Naive B cell (primary cell): ENCODE measurements around the gene ZBTB49. TPM values are rescaled to one million over a fixed set of nuclear protein-coding genes. Genes with fewer than 3 reads are reported as not detected.

Source experiments
- ATAC-seq, 2 donors: fragments of 150-1000 bp; cut with Tn5 transposase; 2 replicates each; pipeline ENCODE4 v1.10.0; 2021; ENCODE audit warnings: low read depth in 2 of 2, mild to moderate bottlenecking in 2 of 2, moderate library complexity in 2 of 2
- DNase-seq: peaks from one replicate; pipeline ENCODE4 v3.0.0; 2022
- H3K27ac Mint-ChIP-seq, 6 donors: one replicate each; pipeline ENCODE4 v1.8.0; 2020 to 2022; ENCODE audit warnings: mild to moderate bottlenecking in 6 of 6, mixed read lengths in 6 of 6, moderate library complexity in 5 of 6, inconsistent platforms in 2 of 6
- H3K27me3 Mint-ChIP-seq, 3 donors: one replicate each; pipeline ENCODE4 v1.8.0; 2021 to 2022; ENCODE audit warnings: mixed read lengths in 3 of 3, mild to moderate bottlenecking in 1 of 3
- H3K36me3 Mint-ChIP-seq, 2 donors: one replicate each; pipeline ENCODE4 v1.8.0; 2020 to 2022; ENCODE audit warnings: mixed read lengths in 2 of 2, inconsistent platforms in 1 of 2, mild to moderate bottlenecking in 1 of 2
- H3K4me1 Mint-ChIP-seq, 3 donors: one replicate each; pipeline ENCODE4 v1.8.0; 2020 to 2022; ENCODE audit warnings: mixed read lengths in 3 of 3, inconsistent platforms in 1 of 3, mild to moderate bottlenecking in 1 of 3, moderate library complexity in 1 of 3
- H3K4me3 Mint-ChIP-seq, 8 donors: one replicate each; pipeline ENCODE4 v1.8.0; 2020 to 2022; ENCODE audit warnings: mild to moderate bottlenecking in 8 of 8, mixed read lengths in 8 of 8, moderate library complexity in 8 of 8, inconsistent platforms in 2 of 8
- H3K9me3 Mint-ChIP-seq, 7 donors: one replicate each; pipeline ENCODE4 v1.8.0; 2020 to 2022; ENCODE audit warnings: mixed read lengths in 7 of 7, mild to moderate bottlenecking in 5 of 7, inconsistent platforms in 2 of 7, moderate library complexity in 1 of 7
- polyA plus RNA-seq, 6 donors: library from polyadenylated mRNA; unstranded; fragments of 300-500 nt; fragmentation: Illumina TruSeq; gene quantifications; one replicate each; pipeline ENCODE4 v1.2.3, GENCODE V29; 2021; ENCODE audit warnings: low read depth in 6 of 6

Gene ZBTB49
- polyA plus RNA-seq, 6 donors from 2014 or later, result 3.3 to 10.6 (median 4.8) TPM

DNA sequence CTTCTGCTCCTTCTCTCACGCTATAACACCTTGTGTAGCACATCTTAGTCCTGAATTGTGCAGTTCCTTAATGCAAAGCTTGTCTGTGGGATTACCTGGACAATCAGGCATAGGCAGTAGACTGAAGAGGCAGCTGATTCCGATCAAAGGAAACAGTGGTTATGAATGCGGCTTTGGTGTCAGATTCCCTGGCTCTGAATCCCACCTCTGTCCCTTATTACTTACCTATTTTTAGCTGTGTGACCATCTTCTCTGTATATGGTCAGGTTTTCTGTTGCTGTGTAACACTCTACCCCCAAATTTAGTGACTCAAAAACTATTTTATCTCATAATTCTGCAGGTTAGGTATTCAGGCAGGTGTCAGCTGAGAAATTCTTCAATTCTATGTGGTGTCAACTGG is 3.2 kb downstream of the ZBTB49 start:
- Mint-ChIP-seq H3K4me1 (peaks cover 39 to 53% (median 45%) of the 10 kb centered on the region in 3 donors), H3K27ac (no peak overlapping the region), H3K9me3 (peaks cover 3 to 12% (median 7%) of the 10 kb centered on the region in 7 donors), H3K36me3 (peaks cover 11% of the 10 kb centered on the region in 2 donors), H3K4me3 (peak overlapping the region in 1 of 8 donors; percentile 99), H3K27me3 (no peaks in the 10 kb centered on the region)
- no peak for DNase-seq
- ATAC-seq, result no peak

DNA sequence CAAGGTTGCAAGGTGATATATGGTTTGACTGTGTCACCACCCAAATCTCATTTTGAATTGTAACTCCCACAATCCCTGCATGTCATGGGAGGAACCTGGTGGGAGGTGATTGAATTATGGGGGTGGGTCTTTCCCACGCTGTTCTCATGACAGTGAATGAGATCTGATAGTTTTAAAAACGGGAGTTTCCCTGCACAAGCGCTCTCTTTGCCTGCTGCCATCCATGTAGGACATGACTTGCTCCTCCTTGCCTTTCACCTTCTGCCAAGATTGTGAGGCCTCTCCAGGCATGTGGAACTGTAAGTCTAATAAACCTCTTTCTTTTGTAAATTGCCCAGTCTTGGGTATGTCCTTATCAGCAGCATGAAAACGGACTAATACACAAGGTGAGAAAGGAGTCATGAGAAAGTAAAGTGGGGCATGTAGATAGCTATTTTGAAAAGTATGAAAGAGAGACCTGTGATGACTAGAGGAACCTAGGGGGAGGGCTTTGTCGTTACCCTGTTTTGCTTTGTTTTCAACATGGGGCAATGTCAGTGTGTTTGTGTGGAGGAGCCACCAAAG is 6.3 kb downstream of the ZBTB49 start:
- Mint-ChIP-seq H3K4me1 (peaks cover 25 to 37% (median 26%) of the 10 kb centered on the region in 3 donors), H3K36me3 (peaks cover 11 to 16% of the 10 kb centered on the region in 2 donors), H3K4me3 (peak overlapping the region in 1 of 8 donors; percentile 30), H3K27me3 (no peaks in the 10 kb centered on the region), H3K27ac (peak overlapping the region in 2 of 6 donors; percentile 71 to 83), H3K9me3 (peaks cover 3 to 12% (median 7%) of the 10 kb centered on the region in 7 donors)
- no peak for DNase-seq
- no peak for ATAC-seq

DNA sequence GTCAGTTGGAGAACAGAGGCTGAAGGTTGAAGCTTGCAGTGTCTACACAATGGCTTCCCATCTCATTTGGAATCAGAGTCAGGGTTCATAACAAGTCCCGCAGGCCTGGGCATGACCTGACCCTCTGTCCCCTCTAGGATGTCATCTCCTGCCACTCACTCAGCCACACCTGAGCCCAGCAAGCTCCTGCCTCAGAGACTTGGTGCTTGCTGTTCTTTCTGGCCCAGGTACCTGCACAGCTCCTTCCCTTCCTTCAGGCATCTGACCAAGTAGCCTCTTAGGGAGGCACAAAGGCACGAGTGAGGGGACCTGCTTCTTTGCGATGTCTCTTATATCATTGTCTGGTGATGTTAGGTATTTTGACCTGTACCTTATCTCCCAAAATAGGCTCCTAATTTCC is 9.0 kb downstream of the ZBTB49 start:
- Mint-ChIP-seq H3K27me3 (no peaks in the 10 kb centered on the region), H3K9me3 (peaks cover 3 to 12% (median 7%) of the 10 kb centered on the region in 7 donors), H3K4me3 (no peak overlapping the region), H3K27ac (peak overlapping the region in 2 of 6 donors; percentile 30 to 85), H3K4me1 (peaks cover 12 to 32% (median 22%) of the 10 kb centered on the region in 3 donors), H3K36me3 (peaks cover 22 to 29% of the 10 kb centered on the region in 2 donors)
- ATAC-seq (no peak), DNase-seq (no peak)

DNA sequence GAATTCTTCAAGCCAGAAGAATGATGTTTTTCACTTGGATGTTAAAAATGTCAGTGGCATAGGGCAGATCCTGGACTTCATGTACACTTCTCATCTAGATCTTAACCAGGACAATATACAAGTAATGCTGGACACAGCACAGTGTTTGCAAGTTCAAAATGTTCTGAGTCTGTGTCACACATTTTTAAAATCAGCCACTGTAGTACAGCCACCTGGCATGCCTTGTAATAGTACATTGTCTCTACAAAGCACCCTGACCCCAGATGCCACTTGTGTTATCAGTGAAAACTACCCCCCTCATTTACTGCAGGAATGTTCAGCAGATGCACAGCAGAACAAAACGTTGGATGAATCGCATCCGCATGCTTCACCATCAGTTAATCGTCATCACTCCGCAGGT is 11.9 kb downstream of the ZBTB49 start:
- H3K36me3 Mint-ChIP-seq, result peaks cover 14 to 21% of the 10 kb centered on the region in 2 donors
- H3K27ac Mint-ChIP-seq, result peak overlapping the region in 1 of 6 donors; percentile 65
- ATAC-seq (no peak), DNase-seq (no peak)
- H3K27me3 Mint-ChIP-seq, result no peaks in the 10 kb centered on the region
- no peaks in the 10 kb centered on the region for H3K9me3 Mint-ChIP-seq
- H3K4me1 Mint-ChIP-seq, result peaks cover 6 to 22% (median 9%) of the 10 kb centered on the region in 3 donors
- H3K4me3 Mint-ChIP-seq, result no peak overlapping the region

DNA sequence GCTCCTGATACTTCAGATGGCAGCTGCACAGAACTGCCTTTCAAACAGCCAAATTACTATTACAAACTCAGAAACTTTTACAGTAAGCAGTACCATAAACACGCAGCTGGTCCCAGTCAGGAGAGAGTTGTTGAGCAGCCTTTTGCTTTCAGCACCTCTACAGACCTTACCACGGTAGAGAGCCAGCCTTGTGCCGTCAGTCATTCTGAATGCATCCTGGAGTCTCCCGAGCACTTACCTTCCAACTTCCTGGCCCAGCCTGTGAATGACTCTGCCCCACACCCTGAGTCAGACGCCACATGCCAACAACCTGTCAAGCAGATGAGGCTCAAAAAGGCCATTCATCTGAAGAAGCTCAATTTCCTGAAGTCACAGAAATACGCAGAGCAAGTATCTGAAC is 12.4 kb downstream of the ZBTB49 start:
- ATAC-seq, result no peak
- peak overlapping the region in 1 of 6 donors; percentile 65 for H3K27ac Mint-ChIP-seq
- H3K4me1 Mint-ChIP-seq, result peaks cover 6 to 18% (median 7%) of the 10 kb centered on the region in 3 donors
- no peaks in the 10 kb centered on the region for H3K9me3 Mint-ChIP-seq
- no peak for DNase-seq
- no peaks in the 10 kb centered on the region for H3K27me3 Mint-ChIP-seq
- H3K36me3 Mint-ChIP-seq, result peaks cover 18 to 24% of the 10 kb centered on the region in 2 donors
- no peak overlapping the region for H3K4me3 Mint-ChIP-seq

DNA sequence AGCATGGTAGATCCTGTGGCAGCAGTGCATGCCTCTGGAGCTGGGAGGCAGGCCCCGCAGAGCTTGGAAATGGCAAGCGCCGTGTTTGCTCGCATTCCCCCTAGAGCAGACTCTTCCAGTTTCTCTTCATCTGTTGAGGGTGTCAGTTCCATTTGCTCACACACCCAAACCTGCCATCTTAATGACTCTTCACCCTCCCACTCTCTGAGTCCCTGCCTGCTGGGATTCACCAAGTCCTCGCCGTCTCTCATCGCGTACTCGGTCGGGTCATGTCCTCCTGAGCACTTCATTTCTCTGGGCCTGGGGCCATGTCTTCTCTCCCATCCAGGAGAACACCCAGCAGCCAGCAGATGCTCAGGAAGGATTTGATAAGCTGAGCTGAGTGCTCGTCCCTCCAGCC is 16.9 kb downstream of the ZBTB49 start:
- peaks cover 20 to 31% of the 10 kb centered on the region in 2 donors for H3K36me3 Mint-ChIP-seq
- H3K9me3 Mint-ChIP-seq, result no peaks in the 10 kb centered on the region
- H3K4me3 Mint-ChIP-seq, result no peak overlapping the region
- peaks cover 0 to 5% (median 4%) of the 10 kb centered on the region in 3 donors for H3K4me1 Mint-ChIP-seq
- H3K27ac Mint-ChIP-seq, result peak overlapping the region in 3 of 6 donors; percentile 37 to 73 (median 53)
- no peaks in the 10 kb centered on the region for H3K27me3 Mint-ChIP-seq
- DNase-seq (no peak), ATAC-seq (no peak)

DNA sequence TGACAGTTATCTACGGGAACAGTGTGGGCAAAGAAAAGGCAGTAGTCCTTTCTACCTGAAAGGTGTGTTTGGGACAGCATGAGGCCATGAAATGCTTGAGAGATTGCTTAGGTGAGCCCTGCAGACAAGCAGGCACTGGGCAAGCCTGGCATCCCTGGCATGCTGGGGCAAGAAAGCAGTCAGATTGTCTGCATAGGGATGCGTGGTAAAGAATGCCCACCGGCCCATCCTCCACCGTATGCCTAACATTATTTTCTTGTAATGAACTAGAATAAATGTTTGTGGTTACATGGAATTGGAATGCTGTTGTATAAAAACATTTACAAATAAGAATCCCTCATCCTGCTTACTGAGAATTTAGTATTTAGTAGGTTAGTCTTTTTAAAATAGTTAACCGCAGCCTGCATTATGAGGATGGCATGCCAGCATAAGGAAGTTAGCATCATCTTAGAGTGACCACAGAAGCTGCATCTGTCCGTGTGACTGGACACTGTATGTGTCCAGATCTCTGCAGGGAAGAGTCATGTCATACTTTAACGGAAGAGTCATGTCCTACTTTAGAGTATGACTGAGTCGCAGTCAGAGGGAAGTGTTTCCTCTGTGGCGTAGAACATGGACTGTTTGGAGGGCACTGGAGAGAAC is 18.9 kb downstream of the ZBTB49 start:
- DNase-seq (no peak), ATAC-seq (no peak)
- H3K4me1 Mint-ChIP-seq, result peaks cover 0 to 5% (median 4%) of the 10 kb centered on the region in 3 donors
- no peaks in the 10 kb centered on the region for H3K27me3 Mint-ChIP-seq
- no peak overlapping the region for H3K4me3 Mint-ChIP-seq
- H3K9me3 Mint-ChIP-seq, result no peaks in the 10 kb centered on the region
- peaks cover 19 to 20% of the 10 kb centered on the region in 2 donors for H3K36me3 Mint-ChIP-seq
- H3K27ac Mint-ChIP-seq, result no peak overlapping the region

DNA sequence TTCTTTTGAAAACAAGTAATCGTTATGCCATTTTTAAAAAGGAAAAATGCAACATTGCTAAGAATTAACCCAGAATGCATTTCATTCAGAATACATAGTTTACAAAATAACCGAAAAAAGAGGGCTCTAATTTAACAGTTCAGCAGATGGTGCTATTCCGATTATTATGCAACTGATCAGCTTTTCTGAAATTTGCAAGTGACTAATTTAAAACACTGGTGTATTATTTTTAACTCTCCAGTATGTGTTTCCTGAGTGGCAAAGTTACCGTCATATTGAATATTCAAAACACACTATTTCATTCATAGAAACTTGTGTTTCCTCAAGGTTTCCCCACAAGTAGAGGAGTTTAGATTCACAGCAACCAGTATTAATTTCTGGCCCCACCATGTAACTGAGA is 21.1 kb downstream of the ZBTB49 start:
- peaks cover 26 to 34% of the 10 kb centered on the region in 2 donors for H3K36me3 Mint-ChIP-seq
- ATAC-seq, result no peak
- peaks cover 0 to 4% (median 0%) of the 10 kb centered on the region in 3 donors for H3K4me1 Mint-ChIP-seq

DNA sequence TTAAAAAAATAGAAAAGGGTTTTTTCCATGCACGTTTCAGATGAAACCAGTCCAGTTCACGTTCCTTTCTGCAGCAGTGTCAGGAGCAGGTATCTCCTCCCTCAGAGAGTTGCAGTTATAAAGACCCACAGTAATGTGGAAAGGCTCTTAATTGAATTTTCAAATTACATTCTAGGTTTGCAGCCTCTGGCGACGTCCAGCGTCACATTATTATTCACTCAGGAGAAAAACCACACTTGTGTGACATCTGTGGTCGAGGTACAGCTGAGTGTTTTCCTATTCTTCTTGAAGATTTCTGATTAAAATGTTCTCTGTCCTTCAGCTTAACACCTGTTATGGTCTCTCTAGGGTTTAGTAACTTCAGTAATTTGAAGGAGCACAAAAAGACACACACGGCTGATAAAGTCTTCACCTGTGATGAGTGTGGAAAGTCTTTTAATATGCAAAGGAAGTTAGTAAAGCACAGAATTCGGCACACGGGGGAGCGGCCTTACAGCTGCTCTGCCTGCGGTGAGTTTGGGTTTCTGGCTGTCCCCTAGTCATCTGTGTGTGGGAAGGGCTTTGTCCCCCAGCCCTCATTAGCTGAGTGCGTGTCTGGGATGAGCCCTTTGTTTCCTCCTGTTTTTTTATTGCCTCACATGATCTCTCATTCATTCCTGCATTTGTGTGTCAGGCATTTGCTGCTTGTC is 25.6 kb downstream of the ZBTB49 start:
- Mint-ChIP-seq H3K36me3 (peaks cover 9 to 28% of the 10 kb centered on the region in 2 donors), H3K4me3 (no peak overlapping the region), H3K27me3 (no peaks in the 10 kb centered on the region), H3K4me1 (no peaks in the 10 kb centered on the region), H3K27ac (peak overlapping the region in 2 of 6 donors; percentile 38 to 65), H3K9me3 (no peaks in the 10 kb centered on the region)
- DNase-seq (no peak), ATAC-seq (no peak)

More for the DNA sequence above, 21.1 kb downstream of the ZBTB49 start:
- H3K4me3 Mint-ChIP-seq, result no peak overlapping the region
- no peaks in the 10 kb centered on the region for H3K9me3 Mint-ChIP-seq
- no peak for DNase-seq
- no peaks in the 10 kb centered on the region for H3K27me3 Mint-ChIP-seq
- no peak overlapping the region for H3K27ac Mint-ChIP-seq

DNA sequence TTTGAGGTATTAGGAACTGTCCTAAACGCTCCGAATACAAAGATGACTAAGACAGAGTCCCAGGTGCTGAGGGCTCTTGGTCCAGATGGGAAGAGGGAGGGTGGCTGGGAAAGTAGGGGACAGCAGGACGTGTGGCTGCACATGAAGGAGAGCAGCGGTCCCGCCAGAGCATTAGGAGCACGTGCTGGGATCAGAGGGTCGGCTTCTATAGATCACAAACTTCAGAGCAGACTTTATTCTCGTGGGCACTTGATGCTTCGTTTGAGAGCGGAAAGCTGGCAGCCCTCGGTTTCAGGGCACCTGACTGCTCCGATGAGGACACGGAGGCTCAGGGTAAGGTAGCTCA is 26.1 kb downstream of the ZBTB49 start:
- Mint-ChIP-seq H3K27ac (no peak overlapping the region), H3K27me3 (no peaks in the 10 kb centered on the region), H3K9me3 (no peaks in the 10 kb centered on the region), H3K4me3 (no peak overlapping the region), H3K4me1 (no peaks in the 10 kb centered on the region), H3K36me3 (peaks cover 9 to 28% of the 10 kb centered on the region in 2 donors)
- DNase-seq, result no peak
- no peak for ATAC-seq

DNA sequence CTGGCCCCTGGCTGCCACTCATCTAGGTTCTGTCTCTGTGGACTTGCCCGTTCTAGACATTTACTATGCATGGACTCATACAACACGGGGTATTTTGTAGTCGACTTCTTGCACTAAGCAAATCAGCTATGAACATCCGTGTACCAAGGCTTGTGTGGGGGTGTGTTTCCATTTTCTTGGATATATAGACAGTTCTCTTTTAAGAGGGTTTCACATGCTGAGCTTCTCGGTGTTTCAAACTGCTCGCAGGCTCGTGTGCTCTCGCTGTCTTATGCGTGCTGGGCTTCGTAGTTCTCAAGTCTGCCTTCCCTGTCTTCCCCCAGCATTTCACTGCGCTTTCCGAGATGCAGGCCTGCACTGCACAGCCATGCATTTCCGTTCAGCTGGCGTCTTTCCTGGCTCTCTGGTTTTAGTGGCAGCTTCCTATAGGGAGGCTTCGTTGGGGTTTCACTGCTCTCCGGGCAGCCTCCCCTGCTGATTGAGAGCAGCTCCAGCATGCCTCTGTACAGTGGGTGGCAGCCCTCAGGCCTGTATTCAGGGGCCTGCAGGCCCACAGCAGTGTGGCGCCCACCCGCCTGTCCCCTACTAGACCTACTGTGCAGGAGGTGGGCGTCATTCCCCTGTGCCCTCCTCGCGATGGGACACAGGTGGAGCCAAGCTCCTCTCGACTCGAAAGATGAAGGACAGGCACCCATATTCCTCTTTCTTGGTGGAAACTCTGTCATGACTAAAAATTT is 27.6 kb downstream of the ZBTB49 start:
- Mint-ChIP-seq H3K27me3 (no peaks in the 10 kb centered on the region), H3K36me3 (peaks cover 17 to 32% of the 10 kb centered on the region in 2 donors), H3K4me1 (no peaks in the 10 kb centered on the region), H3K4me3 (no peak overlapping the region), H3K27ac (peak overlapping the region in 2 of 6 donors; percentile 70 to 81), H3K9me3 (no peaks in the 10 kb centered on the region)
- ATAC-seq (no peak), DNase-seq (no peak)

DNA sequence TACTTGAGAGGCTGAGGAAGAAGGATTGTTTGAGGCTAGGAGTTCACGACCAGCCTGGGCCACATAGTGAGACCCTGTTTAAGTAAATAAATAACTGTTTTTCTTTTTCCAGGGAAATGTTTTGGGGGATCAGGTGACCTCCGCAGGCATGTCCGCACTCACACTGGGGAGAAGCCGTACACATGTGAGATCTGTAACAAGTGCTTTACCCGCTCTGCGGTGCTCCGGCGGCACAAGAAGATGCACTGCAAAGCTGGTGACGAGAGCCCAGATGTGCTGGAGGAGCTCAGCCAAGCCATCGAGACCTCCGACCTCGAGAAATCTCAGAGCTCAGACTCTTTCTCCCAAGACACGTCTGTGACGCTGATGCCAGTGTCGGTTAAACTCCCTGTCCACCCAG is 30.5 kb downstream of the ZBTB49 start:
- Mint-ChIP-seq H3K9me3 (no peaks in the 10 kb centered on the region), H3K36me3 (peaks cover 15 to 32% of the 10 kb centered on the region in 2 donors), H3K4me3 (no peak overlapping the region), H3K27me3 (no peaks in the 10 kb centered on the region), H3K27ac (no peak overlapping the region), H3K4me1 (no peaks in the 10 kb centered on the region)
- DNase-seq (no peak), ATAC-seq (no peak)

DNA sequence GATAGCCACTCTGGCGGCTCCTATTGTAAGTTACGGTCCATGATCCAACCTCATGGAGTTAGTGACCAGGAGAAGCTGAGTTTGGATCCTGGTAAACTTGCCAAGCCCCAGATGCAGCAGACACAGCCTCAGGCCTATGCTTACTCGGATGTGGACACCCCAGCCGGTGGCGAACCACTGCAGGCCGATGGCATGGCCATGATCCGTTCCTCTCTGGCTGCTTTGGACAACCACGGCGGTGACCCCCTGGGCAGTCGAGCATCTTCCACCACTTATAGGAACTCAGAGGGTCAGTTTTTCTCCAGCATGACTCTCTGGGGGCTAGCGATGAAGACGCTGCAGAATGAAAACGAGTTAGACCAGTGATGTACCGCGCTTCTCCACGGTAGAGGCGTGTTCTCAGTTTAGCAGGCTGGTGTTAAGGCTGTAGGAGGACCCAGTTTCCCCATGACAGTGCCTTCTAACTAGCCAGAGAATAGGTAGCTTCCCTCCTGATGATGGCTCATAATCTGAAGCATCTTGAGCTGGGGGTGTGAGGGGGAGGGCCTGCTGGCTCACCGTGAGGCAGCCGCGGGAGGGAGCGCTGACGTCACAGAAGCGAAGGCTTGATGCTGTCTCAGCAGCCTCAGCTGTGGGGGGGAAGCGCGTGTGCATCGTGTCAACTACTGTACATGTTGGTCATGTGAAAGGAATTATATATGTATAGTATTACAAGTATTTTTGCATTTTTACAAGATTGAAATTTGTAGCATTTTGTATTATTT is 31.1 kb downstream of the ZBTB49 start:
- DNase-seq (no peak), ATAC-seq (no peak)
- H3K36me3 Mint-ChIP-seq, result peaks cover 8 to 26% of the 10 kb centered on the region in 2 donors
- no peaks in the 10 kb centered on the region for H3K4me1 Mint-ChIP-seq
- no peak overlapping the region for H3K4me3 Mint-ChIP-seq
- H3K9me3 Mint-ChIP-seq, result no peaks in the 10 kb centered on the region
- no peaks in the 10 kb centered on the region for H3K27me3 Mint-ChIP-seq
- H3K27ac Mint-ChIP-seq, result no peak overlapping the region
